Hepatocyte (in vitro differentiated cells): ENCODE data around the gene TDRD12.

Experiments used
- EZH2 ChIP-seq: fragments of 200-600 bp; sonication (generic); IDR thresholded peaks from 2 replicates; pipeline ENCODE4 v1.6.1; 2016; ENCODE audit warnings: antibody characterized with exemption, mild to moderate bottlenecking, borderline replicate concordance
- EZH2phosphoT487 ChIP-seq: fragments of 200-600 bp; sonication (generic); IDR thresholded peaks from one replicate; pipeline ENCODE4 v1.6.1; 2018; ENCODE audit warnings: antibody characterized with exemption, mild to moderate bottlenecking, low read depth, moderate library complexity; ENCODE audit not compliant: unreplicated experiment, severe bottlenecking
- TF ChIP-seq, protein P1 (sequence below): fragments of 200-600 bp; sonication (generic); IDR thresholded peaks from 2 replicates; pipeline ENCODE4 v1.5.1; 2016; ENCODE audit warnings: antibody characterized with exemption, mild to moderate bottlenecking; ENCODE audit not compliant: poor library complexity

DNA sequence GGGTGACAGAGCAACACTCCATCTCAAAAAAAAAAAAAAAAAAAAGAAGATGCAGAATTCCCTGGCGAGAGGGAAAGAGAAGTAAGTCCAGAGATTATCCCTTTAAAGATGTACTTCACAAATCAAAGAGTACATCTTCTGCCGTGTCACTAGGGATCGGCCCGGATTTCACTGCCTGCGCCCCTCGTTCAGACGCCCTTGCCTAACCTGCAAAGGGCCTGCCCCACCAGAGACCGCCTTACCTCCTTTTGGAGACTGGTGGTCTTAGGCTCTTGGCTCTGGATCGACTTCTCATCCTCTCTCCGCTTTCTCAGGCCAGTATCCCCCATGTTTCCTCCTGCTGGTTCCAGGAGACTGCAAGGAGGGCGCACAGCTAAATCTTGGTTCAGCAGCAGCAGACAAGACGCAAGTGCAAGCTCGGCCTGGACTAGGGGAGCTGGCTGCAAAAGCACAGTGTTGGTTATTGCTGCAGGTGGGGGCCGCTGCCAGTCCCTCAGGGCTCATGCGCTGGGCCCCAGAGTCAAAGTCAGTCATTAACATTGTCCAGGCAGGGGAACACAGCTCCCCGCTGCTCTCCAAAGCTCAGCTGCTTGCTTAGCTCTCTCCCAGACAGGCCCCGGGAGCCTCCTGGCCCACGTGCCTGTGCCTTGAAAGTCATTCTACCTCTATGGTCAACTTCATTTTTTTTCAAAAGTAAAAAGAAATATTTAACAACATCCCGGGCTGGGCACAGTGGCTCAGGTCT lies 148.8 kb downstream of the TDRD12 start:
- TF ChIP-seq, protein P1, sequence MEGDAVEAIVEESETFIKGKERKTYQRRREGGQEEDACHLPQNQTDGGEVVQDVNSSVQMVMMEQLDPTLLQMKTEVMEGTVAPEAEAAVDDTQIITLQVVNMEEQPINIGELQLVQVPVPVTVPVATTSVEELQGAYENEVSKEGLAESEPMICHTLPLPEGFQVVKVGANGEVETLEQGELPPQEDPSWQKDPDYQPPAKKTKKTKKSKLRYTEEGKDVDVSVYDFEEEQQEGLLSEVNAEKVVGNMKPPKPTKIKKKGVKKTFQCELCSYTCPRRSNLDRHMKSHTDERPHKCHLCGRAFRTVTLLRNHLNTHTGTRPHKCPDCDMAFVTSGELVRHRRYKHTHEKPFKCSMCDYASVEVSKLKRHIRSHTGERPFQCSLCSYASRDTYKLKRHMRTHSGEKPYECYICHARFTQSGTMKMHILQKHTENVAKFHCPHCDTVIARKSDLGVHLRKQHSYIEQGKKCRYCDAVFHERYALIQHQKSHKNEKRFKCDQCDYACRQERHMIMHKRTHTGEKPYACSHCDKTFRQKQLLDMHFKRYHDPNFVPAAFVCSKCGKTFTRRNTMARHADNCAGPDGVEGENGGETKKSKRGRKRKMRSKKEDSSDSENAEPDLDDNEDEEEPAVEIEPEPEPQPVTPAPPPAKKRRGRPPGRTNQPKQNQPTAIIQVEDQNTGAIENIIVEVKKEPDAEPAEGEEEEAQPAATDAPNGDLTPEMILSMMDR = no peak
- no peak for TF ChIP-seq EZH2
- no peak for TF ChIP-seq EZH2phosphoT487
